Lung microvascular endothelial cell (primary cell): ENCODE data around the gene PRLR. TPM values are rescaled to one million over a fixed set of nuclear protein-coding genes. Genes with fewer than 3 reads are reported as not detected.
"Not testable (repeated sequence)": the region's sequence is repeated elsewhere in the genome, so short reads cannot be mapped to it uniquely, and the experiment has no call there.

Experiments
- DNase-seq, 2 donors: peaks; one replicate each; pipeline versions ENCODE4 v3.0.0 to v3.0.0-alpha.2; 2010; ENCODE audit warnings: low read depth in 2 of 2
- total RNA-seq: library from RNA; depleted of rRNA; stranded (reverse); fragments of >200 nt; gene quantifications from 2 replicates; pipeline ENCODE4 v1.2.1, GENCODE V29; 2014

The PRLR gene
- total RNA-seq, 1 donor from 2014 or later = not detected

- no peak for DNase-seq
Measured at GRCh38 chr5:35129921-35130485, 100.3 kb downstream of the PRLR start.

- peak in 1 of 2 donors; percentile 43 for DNase-seq
Measured at GRCh38 chr5:35129276-35129675, 101.0 kb downstream of the PRLR start.

- DNase-seq = no peak
Measured at GRCh38 chr5:35127006-35127405, 103.3 kb downstream of the PRLR start.

- DNase-seq = no peak
Measured at GRCh38 chr5:35125746-35126145, 104.5 kb downstream of the PRLR start.

- no peak for DNase-seq
Measured at GRCh38 chr5:35124932-35125331, 105.4 kb downstream of the PRLR start.

DNA sequence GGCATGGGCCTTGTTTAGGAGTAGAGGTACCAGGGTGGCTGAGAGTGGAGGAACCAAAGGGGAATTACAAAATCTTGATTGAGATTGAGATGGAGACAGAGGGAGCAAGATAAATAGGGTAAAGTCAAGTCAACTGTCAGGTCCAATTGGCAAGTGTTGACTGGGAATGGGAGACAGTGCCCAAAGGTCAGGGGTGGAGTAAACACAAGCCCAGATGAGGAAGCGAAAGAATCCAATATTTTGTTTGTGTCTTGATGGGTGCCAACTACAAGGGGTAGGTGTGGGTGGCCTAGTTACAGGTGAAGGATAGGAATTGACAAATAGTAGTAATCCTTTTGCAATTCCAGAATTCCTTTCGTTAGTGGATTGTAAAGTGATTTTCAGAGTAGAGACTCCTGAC lies 107.5 kb downstream of the PRLR start:
- no peak for DNase-seq

DNA sequence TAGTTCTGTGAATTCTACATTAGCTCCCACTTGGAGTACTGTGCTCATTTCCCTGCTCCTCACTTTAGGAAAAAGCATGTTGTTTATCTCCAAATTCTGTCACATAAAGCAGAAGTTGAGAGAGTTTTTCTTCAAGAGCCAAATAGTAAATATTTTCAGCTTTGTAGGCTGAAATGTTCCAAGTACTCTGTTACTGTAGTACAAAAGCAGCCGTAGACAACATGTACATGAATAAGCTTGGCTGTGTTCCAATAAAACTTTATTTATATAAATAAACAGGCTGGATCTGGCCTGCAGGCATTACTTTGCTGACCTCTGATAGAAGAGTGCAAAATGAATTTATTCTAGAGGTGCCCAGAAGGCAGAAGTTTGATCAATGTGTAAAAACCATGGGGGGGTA lies 109.6 kb downstream of the PRLR start:
- DNase-seq = peak in 1 of 2 donors; percentile 19

DNA sequence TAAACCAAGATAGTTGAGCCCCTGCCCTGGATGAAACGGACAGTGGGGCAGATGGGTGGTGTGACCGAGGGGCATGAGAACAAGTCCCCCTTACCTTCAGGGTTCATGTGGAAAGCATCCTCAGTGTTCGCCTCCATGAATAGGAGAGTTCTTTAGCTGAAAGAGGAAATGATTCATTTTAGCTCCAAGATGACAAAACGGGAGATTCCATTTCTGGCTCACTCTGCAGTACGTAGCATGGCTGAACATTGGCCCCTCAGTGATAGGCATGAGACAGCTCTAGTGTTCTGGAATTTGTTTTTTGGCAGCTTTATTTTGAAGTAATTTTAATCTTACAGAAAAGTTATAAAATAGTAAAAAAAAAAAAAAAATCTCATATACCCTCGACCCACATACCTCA lies 112.3 kb downstream of the PRLR start:
- DNase-seq = peak in 1 of 2 donors; percentile 81

- no peak for DNase-seq
Measured at GRCh38 chr5:35115920-35116319, 114.4 kb downstream of the PRLR start.

DNA sequence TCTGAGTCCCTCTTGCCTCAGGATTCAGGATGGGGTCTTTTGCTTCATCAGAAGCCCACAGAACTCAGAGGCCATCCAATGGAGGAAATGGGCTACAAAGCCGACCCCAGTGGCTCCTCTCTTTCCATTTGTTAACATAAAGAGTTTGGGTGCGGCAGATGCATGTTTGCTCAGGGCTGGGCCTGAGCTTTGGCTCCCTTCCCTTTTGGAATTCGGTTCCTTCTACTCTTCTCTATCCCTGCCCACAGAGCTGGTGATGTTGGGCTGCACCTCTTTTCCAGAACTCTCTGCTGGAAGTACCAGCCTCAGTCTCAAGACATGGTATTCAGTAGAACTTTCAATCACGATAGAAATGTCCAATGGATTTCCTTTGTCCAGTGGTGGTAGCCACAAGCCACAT lies 115.6 kb downstream of the PRLR start:
- DNase-seq = no peak

DNA sequence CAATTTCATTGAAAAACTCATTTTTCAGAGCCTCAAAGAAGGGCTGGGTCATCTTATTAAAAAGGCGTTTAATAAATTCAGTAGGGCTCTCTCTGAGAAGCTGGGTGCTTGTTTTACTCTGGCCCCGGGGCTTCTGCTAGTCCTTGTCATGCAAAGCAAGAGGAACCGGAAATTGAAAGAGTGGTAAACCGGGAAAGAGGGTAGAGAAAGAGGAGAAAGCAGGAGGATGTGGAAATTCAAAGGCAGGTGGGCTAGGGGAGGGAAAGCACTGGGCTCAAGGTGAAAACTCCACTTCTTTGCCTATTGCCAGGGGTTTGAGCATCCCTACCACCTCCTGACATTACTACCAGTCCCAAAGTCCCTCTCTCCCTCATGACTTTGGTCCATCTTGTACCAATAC lies 118.0 kb downstream of the PRLR start:
- no peak for DNase-seq

- DNase-seq = not testable (repeated sequence)
Measured at GRCh38 chr5:35104550-35104949, 125.7 kb downstream of the PRLR start.

- DNase-seq = no peak
Measured at GRCh38 chr5:35103637-35104299, 126.5 kb downstream of the PRLR start.

- not testable (repeated sequence) for DNase-seq
Measured at GRCh38 chr5:35101720-35102119, 128.6 kb downstream of the PRLR start.

- no peak for DNase-seq
Measured at GRCh38 chr5:35101016-35101415, 129.3 kb downstream of the PRLR start.

DNA sequence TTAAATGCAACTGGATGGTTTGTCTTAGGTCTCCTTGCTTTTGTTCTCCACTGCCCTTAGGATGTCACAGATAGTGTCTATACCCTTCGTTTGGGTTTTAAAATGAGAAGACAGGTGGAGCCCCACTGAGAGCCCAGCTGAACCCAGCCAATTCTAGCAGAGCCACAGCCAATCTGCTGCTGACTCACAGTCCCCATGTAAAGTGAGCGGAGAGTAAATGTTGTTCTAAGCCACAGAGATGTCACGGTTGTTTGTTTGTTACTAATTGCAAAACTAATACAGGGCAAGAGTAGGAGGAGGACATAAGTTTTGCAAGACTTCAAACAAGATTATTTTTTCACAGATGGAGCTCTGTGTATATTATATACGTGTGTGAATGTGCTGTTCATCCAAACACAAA lies 132.1 kb downstream of the PRLR start:
- DNase-seq = no peak

DNA sequence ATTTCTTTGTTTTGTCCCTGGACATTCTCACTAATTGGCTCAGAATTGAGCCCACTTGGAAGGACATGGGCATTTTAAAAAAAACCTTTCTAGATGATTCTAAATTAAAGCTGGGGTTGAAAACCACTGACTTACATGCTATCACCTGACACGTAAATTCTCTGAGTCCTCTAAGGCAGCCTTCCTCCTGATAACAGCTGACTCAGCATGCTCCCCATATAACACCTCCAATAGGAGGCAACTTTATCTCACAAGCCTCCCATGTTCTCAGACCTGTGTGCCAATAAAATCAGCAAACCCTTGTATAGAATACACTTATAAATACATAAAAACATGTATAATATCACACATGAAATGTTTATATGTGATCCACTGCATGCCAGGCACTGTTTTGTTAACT lies 133.4 kb downstream of the PRLR start:
- DNase-seq = no peak

GRCh38 chr5:35096216-35096615 lies 134.1 kb downstream of the PRLR start:
- no peak for DNase-seq

DNA sequence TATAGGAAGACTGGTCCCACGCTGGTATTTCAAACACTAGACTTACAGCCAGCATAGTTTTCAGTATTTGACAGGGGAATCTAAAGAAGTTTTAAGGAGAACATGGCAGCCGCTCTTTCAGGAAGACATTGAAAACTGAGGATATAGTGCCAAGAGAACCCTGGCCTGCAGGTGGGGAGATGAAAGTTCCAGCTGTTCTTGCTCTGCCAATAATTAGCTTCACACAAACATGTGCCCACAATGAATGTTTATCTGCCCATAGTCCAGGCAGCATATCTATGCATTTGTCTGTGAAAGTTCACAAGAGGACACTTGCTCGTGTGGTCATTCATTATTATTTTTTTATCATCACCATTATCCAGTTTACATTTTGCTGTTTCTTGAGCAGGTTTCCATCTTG lies 134.9 kb downstream of the PRLR start:
- DNase-seq = no peak

- DNase-seq = no peak
Measured at GRCh38 chr5:35094948-35095347, 135.3 kb downstream of the PRLR start.

GRCh38 chr5:35092703-35093102 lies 137.6 kb downstream of the PRLR start:
- DNase-seq = no peak

- DNase-seq = no peak
Measured at GRCh38 chr5:35091704-35092103, 138.6 kb downstream of the PRLR start.
